ENCODE data around the gene POLD4. TPM values are rescaled to one million over a fixed set of nuclear protein-coding genes. Genes with fewer than 3 reads are reported as not detected.

POLD4 gene
- total and polyA plus RNA-seq, 7 donors: 31.8 to 89.8 (median 72.6) TPM

GRCh38 chr11:67312187-67313021 lies 40.9 kb downstream of the POLD4 start:
- TF ChIP-seq, protein P1, sequence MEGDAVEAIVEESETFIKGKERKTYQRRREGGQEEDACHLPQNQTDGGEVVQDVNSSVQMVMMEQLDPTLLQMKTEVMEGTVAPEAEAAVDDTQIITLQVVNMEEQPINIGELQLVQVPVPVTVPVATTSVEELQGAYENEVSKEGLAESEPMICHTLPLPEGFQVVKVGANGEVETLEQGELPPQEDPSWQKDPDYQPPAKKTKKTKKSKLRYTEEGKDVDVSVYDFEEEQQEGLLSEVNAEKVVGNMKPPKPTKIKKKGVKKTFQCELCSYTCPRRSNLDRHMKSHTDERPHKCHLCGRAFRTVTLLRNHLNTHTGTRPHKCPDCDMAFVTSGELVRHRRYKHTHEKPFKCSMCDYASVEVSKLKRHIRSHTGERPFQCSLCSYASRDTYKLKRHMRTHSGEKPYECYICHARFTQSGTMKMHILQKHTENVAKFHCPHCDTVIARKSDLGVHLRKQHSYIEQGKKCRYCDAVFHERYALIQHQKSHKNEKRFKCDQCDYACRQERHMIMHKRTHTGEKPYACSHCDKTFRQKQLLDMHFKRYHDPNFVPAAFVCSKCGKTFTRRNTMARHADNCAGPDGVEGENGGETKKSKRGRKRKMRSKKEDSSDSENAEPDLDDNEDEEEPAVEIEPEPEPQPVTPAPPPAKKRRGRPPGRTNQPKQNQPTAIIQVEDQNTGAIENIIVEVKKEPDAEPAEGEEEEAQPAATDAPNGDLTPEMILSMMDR (IDR thresholded peaks at IDR 0.05): no peak
- Histone ChIP-seq H3K4me1 (no peaks in the 10 kb centered on the region), H3K36me3 (ENCODE audit: insufficient read depth in 1 of 2, low read depth in 1 of 2) (peaks cover 0 to 39% of the 10 kb centered on the region in 2 donors), H3K4me3 (no peak overlapping the region), H3K27ac (no peak overlapping the region), H3K9me3 (no peaks in the 10 kb centered on the region), H3K27me3 (ENCODE audit: insufficient read depth in 3 of 3, low read length in 2 of 3) (no peaks in the 10 kb centered on the region)
- ATAC-seq (no peak), DNase-seq (no peak)
- WGBS, 3 donors: 75 to 79% (median 76%) methylated on average over 22 of the region's 22 CpGs
- intact Hi-C loops (cut with DNase I): no loop called here

DNA sequence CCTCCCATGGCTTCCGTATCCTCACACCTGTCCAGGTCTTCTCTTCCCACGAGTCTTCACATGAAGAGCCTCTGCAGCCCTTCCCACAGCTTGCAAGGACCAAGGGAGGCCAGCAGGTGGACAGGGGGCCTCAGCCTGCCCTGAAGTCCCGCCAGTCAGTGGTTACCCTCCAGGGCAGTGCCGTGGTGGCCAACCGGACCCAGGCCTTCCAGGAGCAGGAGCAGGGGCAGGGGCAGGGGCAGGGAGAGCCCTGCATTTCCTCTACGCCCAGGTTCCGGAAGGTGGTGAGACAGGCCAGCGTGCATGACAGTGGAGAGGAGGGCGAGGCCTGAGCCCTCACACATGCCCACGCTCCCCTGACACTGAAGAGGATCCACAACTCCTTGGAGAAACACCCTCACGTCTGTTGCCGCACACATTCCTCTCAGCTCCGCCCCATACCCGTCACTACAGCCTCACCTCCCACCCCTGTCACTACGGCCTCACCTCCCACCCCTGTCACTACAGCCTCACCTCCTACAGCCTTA lies 41.7 kb downstream of the POLD4 start:
- WGBS, 3 donors: 89 to 90% (median 89%) methylated on average over 15 of the region's 15 CpGs
- DNase-seq (no peak), ATAC-seq (no peak)
- H3K27me3 ChIP-seq (ENCODE audit: insufficient read depth in 3 of 3, low read length in 2 of 3): no peaks in the 10 kb centered on the region
- H3K9me3 ChIP-seq: no peaks in the 10 kb centered on the region
- H3K4me1 ChIP-seq: no peaks in the 10 kb centered on the region
- no peak overlapping the region for H3K27ac ChIP-seq
- TF ChIP-seq, protein P1 (IDR thresholded peaks at IDR 0.05): no peak
- peaks cover 0 to 45% of the 10 kb centered on the region in 2 donors for H3K36me3 ChIP-seq (ENCODE audit: insufficient read depth in 1 of 2, low read depth in 1 of 2)
- intact Hi-C loops (cut with DNase I): no loop called here
- H3K4me3 ChIP-seq: no peak overlapping the region

- Histone ChIP-seq H3K36me3 (ENCODE audit: insufficient read depth in 1 of 2, low read depth in 1 of 2) (peaks cover 0 to 45% of the 10 kb centered on the region in 2 donors), H3K9me3 (no peaks in the 10 kb centered on the region), H3K4me1 (no peaks in the 10 kb centered on the region), H3K27ac (no peak overlapping the region), H3K27me3 (ENCODE audit: insufficient read depth in 3 of 3, low read length in 2 of 3) (no peaks in the 10 kb centered on the region), H3K4me3 (no peak overlapping the region)
- DNase-seq (no peak), ATAC-seq (no peak)
- TF ChIP-seq, protein P1 (IDR thresholded peaks at IDR 0.05): no peak
- 86 to 90% (median 87%) methylated on average over 17 to 18 of the region's 18 CpGs for WGBS, 3 donors
- intact Hi-C loops (cut with DNase I): no loop called here
Measured at GRCh38 chr11:67311051-67311555, 42.2 kb downstream of the POLD4 start.

- no peaks in the 10 kb centered on the region for H3K4me1 ChIP-seq
- H3K27me3 ChIP-seq (ENCODE audit: insufficient read depth in 3 of 3, low read length in 2 of 3): no peaks in the 10 kb centered on the region
- intact Hi-C loops (cut with DNase I): no loop called here
- H3K4me3 ChIP-seq: no peak overlapping the region
- no peak overlapping the region for H3K27ac ChIP-seq
- H3K36me3 ChIP-seq (ENCODE audit: insufficient read depth in 1 of 2, low read depth in 1 of 2): peaks cover 0 to 45% of the 10 kb centered on the region in 2 donors
- ATAC-seq (no peak), DNase-seq (no peak)
- WGBS, 3 donors: 86 to 90% (median 89%) methylated on average over 19 of the region's 19 CpGs
- TF ChIP-seq, protein P1 (IDR thresholded peaks at IDR 0.05): no peak
- no peaks in the 10 kb centered on the region for H3K9me3 ChIP-seq
Measured at GRCh38 chr11:67310246-67311050, 42.9 kb downstream of the POLD4 start.
